Measurements from ENCODE around the gene SCN9A. TPM values are rescaled to one million over a fixed set of nuclear protein-coding genes. Genes with fewer than 3 reads are reported as not detected.

SCN9A gene
- total RNA-seq, 2 experiments from 2014 or later = not detected

DNA sequence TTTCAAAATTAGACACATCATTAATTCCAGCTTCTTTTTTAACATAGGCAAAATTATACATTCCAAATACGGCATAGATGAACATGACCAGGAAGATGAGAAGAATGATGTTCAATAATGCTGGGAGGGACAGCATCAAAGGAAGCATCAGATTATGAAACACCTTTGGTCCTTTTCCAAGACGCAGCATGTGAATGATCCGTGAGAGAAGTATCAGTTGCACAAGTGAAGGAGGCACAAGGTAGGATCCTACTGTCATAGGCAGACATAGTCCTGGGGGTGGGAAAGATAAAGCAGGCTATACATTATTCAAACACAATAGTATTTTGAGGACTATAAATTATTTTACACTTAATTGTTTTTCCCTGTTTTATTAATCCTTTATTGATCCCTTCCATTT lies 30.6 kb upstream of the SCN9A start:
- H3K9me2 ChIP-seq (ENCODE audit: insufficient read depth, low read length) = no peaks in the 10 kb centered on the region
- no peak overlapping the region for H3K4me2 ChIP-seq (ENCODE audit: low read length)
- no peak for DNase-seq (ENCODE audit: low spot score)
- TF ChIP-seq, protein P1, sequence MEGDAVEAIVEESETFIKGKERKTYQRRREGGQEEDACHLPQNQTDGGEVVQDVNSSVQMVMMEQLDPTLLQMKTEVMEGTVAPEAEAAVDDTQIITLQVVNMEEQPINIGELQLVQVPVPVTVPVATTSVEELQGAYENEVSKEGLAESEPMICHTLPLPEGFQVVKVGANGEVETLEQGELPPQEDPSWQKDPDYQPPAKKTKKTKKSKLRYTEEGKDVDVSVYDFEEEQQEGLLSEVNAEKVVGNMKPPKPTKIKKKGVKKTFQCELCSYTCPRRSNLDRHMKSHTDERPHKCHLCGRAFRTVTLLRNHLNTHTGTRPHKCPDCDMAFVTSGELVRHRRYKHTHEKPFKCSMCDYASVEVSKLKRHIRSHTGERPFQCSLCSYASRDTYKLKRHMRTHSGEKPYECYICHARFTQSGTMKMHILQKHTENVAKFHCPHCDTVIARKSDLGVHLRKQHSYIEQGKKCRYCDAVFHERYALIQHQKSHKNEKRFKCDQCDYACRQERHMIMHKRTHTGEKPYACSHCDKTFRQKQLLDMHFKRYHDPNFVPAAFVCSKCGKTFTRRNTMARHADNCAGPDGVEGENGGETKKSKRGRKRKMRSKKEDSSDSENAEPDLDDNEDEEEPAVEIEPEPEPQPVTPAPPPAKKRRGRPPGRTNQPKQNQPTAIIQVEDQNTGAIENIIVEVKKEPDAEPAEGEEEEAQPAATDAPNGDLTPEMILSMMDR (conservative IDR thresholded peaks at IDR 0.05; ENCODE audit: low read length) = no peak
- TF ChIP-seq EZH2phosphoT487 (IDR thresholded peaks at IDR 0.05; ENCODE audit: borderline replicate concordance, low read depth, low read length) = no peak
- H2AFZ ChIP-seq (ENCODE audit: low read length) = no peak overlapping the region
- H3K4me3 ChIP-seq (ENCODE audit: low read depth, low read length, poor library complexity, severe bottlenecking) = no peak overlapping the region
- no peaks in the 10 kb centered on the region for H3K4me1 ChIP-seq (ENCODE audit: insufficient read depth, low read length, poor library complexity, severe bottlenecking)
- H3K79me2 ChIP-seq (ENCODE audit: insufficient read depth, low read depth, low read length) = no peaks in the 10 kb centered on the region
- CTCF ChIA-PET (ENCODE audit: unreplicated experiment) = no interaction called here
- POLR2A ChIA-PET = interaction anchor here (1.1 kb wide), 1 partner anchor 12 kb away, joined by 4 read pairs; no protein-coding TSS in a partner anchor
- H4K20me1 ChIP-seq (ENCODE audit: insufficient read depth, low read length) = no peaks in the 10 kb centered on the region
- H3K9me3 ChIP-seq (ENCODE audit: low read length) = no peaks in the 10 kb centered on the region
- H3K27ac ChIP-seq (ENCODE audit: low read depth, low read length, poor library complexity, severe bottlenecking) = no peak overlapping the region
- intact Hi-C loops (cut with micrococcal nuclease; ENCODE audit: unreplicated experiment) = no loop called here
- H3K36me3 ChIP-seq (ENCODE audit: insufficient read depth, low read length) = no peaks in the 10 kb centered on the region
- BruUV-seq (replicated peaks) = no TSS peak

DNA sequence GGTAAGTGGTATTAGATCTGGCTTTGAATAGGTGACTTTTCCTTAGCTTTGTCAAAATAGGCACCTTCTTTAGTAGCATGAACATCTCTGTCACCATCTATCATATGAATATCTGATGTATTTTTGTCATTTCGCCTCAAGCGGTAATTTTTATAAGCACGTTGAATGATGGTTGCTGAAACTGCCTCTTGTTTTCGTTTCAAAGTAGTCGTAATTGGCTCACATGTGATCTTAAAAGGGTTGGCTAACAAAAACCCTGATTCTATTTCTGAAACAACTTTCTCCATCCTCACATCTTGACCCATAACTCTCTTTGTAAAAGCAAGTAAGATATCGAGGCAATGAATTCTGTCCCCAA lies 29.8 kb upstream of the SCN9A start:
- no peaks in the 10 kb centered on the region for H3K36me3 ChIP-seq (ENCODE audit: insufficient read depth, low read length)
- BruUV-seq (replicated peaks) = no TSS peak

More for the DNA sequence above, 29.8 kb upstream of the SCN9A start:
- no peak overlapping the region for H3K4me2 ChIP-seq (ENCODE audit: low read length)
- H3K79me2 ChIP-seq (ENCODE audit: insufficient read depth, low read depth, low read length) = no peaks in the 10 kb centered on the region
- TF ChIP-seq, protein P1 (conservative IDR thresholded peaks at IDR 0.05; ENCODE audit: low read length) = no peak
- no peak for TF ChIP-seq EZH2phosphoT487 (IDR thresholded peaks at IDR 0.05; ENCODE audit: borderline replicate concordance, low read depth, low read length)
- H3K4me3 ChIP-seq (ENCODE audit: low read depth, low read length, poor library complexity, severe bottlenecking) = no peak overlapping the region
- H3K9me2 ChIP-seq (ENCODE audit: insufficient read depth, low read length) = no peaks in the 10 kb centered on the region
- POLR2A ChIA-PET = interaction anchor here (1.1 kb wide), 1 partner anchor 12 kb away, joined by 4 read pairs; no protein-coding TSS in a partner anchor
- CTCF ChIA-PET (ENCODE audit: unreplicated experiment) = no interaction called here
- H2AFZ ChIP-seq (ENCODE audit: low read length) = no peak overlapping the region
- H4K20me1 ChIP-seq (ENCODE audit: insufficient read depth, low read length) = no peaks in the 10 kb centered on the region
- H3K9me3 ChIP-seq (ENCODE audit: low read length) = no peaks in the 10 kb centered on the region
- intact Hi-C loops (cut with micrococcal nuclease; ENCODE audit: unreplicated experiment) = no loop called here
- no peak overlapping the region for H3K27ac ChIP-seq (ENCODE audit: low read depth, low read length, poor library complexity, severe bottlenecking)
- no peaks in the 10 kb centered on the region for H3K4me1 ChIP-seq (ENCODE audit: insufficient read depth, low read length, poor library complexity, severe bottlenecking)
- DNase-seq (ENCODE audit: low spot score) = no peak

Measured in OCI-LY7 (cell line).